HG02943 (cell line): ENCODE measurements around the gene FCER2.
A peak's percentile ranks its signal among the peaks of the same experiment; 100 is the strongest.
"Not testable (repeated sequence)": the region's sequence is repeated elsewhere in the genome, so short reads cannot be mapped to it uniquely, and the experiment has no call there.

ENCODE experiments used
- ATAC-seq: cut with Tn5 transposase; IDR thresholded peaks from one replicate; pipeline ENCODE4 v1.9.1; 2021; ENCODE audit warnings: mild to moderate bottlenecking, low read depth, moderate library complexity; ENCODE audit not compliant: unreplicated experiment

The FCER2 gene, protein sequence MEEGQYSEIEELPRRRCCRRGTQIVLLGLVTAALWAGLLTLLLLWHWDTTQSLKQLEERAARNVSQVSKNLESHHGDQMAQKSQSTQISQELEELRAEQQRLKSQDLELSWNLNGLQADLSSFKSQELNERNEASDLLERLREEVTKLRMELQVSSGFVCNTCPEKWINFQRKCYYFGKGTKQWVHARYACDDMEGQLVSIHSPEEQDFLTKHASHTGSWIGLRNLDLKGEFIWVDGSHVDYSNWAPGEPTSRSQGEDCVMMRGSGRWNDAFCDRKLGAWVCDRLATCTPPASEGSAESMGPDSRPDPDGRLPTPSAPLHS

DNA sequence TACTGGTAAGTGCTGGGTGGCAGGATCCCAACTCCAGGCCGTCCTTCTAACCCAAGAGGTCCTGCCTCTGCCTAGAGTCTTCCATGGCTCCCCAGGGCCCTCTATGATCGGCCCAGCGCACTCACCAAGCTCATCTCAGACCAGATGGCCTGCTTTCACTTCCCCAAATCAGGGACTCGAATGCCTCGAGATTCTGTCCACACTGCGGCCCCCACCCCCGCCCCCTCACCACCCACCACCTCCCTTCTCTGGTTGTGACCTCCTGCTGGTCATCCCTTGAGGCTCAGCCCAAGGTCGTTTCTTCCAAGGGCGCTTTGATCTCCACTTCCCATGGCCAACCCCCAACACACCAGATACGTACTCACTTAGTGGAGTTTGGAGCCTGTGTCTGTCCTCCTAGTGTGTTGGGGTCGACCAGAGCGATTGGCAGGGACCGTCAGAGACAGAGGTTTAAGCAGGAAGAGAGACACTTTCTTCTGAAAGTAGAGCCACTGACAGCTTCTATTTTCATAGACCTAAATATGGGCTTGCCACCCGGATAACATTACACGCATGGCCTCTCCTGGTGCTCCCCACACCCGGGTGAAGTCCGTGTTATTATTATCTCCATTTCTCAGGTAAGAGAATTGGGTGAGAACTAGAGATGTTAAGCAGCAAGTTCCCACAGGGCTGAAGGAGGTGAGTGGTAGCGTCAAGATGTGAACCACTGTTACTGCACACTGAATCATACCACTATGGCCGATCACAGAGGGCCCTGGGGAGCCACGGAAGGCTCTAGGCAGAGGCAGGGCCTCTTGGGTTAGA is at the start of gene FCER2:
TSS of gene FCER2 (minus strand) at position 478 of the 804 bp plus-strand sequence. CDS start 2,371 bp downstream, outside the sequence.
- ATAC-seq: no peak

DNA sequence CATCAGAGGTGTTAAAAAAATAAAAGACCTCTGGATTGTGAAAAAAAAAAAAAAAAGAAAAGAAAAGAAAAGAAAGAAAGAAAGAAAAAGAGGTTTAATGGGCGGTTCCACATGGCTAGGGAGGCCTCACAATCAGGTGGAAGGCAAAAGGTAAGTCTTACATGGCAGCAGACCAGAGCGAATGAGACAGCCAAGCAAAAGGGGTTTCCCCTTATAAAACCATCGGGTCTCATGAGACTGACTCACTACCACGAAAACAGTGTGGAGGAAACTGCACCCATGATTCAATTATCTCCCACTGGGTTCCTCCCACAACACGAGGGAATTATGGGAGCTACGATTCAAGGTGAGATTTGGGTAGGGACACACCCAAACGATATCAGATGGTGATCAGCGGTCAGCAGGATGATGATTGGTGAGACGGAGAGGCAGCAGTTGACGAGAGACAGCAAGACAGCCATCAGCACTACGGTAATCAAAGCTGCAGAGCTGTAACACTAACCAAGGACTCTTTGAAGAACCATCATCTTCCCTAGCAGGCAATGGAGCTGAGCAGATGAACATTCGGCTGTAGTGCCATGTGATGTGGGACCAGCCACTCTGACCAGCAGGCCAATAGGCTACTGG is 49.3 kb upstream of the FCER2 start:
- no peak for ATAC-seq

DNA sequence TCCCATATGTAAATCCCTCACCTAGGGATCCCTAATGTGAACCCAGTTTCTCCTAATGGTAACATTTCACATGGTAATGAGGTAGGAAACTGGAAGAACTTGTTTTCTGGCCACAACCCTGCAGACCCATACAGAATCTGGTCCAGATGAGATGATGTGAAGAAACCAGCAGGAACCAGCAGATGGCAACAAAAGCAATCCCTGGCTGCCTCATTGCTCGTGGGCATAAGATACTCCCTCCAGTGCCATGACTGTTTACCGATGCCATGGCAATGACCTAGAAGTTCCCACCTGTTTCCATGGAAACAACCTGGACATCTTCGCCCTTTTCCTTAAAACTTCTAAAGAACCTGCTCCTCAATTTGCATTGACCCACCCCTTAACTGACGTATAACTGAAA is 46.8 kb upstream of the FCER2 start:
- ATAC-seq: no peak

DNA sequence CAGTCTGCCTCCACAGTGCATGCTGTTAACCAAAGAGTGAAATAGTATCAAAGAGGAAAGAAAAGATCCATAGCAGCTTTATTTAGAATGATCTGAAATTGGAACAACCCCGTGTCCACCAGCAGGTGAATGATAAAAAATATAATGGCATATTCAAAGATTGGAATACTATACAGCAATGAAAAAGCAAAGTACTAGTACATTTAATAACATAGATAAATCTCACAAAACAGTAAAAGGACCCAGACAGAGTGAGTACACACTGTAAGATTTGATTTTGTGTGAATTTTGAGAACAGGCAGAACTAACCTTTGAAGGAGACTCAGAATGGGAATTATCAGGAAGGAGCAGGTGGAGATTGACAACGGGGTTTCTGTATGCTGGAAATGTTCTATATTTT is 46.2 kb upstream of the FCER2 start:
- no peak for ATAC-seq

DNA sequence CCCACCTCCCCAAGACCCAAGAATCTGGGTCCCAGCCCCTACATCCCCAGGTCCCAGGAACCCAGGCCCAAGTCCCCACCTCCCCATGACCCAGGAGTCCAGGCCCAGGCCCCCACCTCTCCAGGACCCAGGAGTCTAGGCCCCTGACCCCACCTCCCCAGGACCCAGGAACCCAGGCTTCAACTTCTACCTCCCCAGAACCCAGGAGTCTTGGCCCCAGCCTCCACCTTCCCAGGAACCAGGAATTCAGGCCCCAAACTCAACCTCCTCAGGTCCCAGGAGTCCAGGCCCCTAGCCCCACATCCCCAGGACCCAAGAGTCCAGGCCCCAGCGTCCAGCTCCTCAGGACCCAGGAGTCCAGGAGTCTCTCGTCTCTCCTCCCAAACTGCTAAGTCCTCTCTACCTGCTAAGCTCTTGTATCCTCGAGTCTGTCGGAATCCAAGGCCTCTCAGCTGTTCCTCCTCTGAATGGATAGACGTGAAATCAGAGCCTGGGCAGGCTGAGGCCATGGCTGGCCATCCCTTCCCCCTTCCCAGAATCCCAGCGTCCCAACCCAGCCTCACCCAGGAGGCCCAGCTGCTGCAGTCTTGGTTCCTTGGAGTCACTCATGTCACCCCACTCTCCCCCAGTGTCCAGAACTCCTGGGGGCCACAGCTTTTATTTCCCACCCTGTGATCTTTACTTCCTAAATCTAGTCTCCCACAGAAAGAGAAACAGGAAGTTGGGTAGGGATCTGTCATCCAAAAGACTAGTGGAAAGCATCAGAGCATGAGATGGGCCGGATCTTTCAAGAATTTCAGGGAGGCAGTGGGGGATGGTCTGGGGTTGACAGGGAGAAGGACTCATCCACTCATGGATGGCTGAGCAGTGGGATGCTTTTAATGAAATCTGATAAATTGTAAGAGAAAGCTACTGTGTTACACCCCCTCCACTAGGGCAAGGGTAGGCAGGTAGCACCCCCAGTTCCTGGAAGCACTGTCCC is 45.3 kb upstream of the FCER2 start, which contains the start of gene CD209:
TSS of gene CD209 (minus strand) at position 632 of the 982 bp plus-strand sequence. CDS start at position 609, 23 bp downstream.
- ATAC-seq: no peak

DNA sequence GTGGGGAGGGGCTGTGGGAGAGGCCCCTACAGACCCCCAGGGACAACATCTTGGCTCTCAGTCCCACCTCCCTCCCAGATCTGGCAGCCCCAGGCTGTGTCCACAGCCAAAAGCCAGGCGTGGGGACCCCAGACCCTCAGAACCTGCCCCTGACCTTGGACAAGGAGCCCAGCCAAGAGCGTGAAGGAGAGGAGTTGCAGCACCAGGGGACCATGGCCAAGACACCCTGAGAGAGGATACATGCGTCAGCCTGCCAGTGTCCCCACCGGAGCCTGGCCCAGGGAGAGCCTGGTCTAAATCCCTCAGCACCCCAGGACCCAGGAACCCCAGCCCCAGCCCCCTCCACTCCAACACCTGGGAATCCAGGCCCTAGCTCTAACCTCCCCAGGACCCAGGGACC is 44.4 kb upstream of the FCER2 start:
- not testable (repeated sequence) for ATAC-seq

DNA sequence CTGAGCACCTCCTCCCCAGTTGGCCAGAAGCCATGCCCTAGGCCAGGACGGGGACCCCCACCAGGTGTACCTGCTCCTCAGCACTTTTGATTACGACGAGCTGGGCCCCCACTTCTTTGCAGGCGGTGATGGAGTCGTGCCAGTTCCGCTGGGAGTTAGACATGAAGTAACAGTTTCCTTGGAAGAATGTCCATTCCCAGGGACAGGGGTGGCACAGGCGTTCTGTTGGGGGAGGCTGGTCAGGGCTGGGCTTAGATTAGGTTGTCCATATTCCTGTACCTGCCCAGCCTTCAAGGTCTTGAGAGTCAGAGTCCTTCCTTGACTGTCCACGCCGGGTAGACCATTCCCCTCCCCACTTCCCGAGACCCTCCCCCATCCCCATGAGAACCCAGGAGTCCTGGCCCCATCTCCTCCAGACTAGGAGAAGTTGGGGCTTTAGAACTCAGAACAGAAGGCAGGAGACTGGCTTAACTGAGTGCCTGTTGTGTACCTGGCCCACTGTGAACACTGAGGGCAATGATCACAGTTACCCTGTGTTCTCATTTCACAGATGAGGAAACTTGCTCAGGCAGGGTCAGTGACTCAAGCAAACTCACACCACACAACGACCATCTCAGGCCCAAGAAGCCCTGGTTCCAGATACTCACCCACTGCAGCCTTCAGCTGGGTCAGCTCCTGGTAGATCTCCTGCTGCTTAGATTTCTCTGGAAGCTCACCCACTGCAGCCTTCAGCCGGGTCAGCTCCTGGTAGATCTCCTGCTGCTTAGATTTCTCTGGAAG is 43.1 kb upstream of the FCER2 start:
- no peak for ATAC-seq

DNA sequence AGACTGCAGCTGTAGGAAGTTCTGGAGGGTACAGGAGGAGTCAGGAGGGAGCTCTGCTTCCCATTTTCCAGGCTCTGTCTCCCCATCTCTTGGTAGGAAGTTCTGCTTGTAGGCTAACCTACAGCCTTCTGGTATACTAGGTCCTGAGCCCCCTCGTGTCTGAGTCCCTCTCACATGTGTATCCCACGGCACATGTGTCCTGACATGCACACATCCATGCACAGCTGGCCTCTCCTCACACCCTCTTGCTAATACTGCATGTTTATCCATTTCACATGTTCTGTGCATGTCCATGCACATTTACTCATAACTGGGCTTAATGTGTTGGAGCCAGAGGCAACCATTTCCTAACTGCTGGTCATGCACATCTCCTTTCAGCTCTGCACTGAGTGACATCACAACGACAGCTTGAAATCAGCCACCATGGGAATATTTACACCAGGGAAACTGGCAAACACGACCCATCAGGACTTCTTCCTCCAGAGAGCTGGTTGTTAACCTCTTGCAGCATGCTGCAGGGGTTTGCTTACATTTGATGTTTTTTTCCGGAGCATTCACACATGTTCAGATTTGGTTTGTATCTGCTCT is 42.4 kb upstream of the FCER2 start:
- no peak for ATAC-seq

DNA sequence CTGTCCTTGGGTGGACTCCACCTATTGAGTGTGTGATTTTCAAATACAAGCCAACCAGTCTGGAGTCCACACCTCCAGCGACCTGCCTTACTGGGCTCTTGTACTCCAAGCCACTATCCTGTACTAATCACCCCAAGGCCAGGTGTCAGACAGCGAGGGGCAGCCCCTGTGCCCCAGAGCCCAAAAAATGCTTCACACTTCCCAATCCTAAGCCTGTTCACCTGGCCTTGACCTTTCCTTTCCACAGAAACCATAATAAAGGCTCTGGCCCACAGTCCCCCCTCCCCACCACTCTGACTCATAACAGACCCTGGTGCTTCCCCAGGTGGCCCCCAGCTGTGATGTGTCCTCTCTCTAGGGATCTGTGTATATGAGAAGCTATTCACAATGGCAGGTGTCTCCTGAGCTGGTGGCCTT is 41.5 kb upstream of the FCER2 start:
- peak; percentile 63 for ATAC-seq

DNA sequence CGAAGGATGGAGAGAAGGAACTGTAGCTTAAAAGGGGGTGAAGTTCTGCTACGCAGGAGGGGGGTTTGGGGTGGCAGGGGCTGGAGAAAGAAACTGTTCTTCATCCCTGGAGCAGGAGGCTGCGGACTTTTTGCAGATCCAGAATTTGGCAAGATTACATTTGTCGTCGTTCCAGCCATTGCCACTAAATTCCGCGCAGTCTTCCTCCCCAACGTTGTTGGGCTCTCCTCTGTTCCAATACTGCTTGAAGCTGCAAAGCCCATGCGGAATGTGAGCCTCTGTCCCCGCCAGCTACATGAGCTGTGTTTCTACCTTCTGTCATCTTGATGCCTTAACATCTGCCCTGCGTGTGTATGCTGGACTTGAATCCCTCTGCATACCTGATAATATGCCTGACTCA is 41.1 kb upstream of the FCER2 start:
- ATAC-seq: no peak

DNA sequence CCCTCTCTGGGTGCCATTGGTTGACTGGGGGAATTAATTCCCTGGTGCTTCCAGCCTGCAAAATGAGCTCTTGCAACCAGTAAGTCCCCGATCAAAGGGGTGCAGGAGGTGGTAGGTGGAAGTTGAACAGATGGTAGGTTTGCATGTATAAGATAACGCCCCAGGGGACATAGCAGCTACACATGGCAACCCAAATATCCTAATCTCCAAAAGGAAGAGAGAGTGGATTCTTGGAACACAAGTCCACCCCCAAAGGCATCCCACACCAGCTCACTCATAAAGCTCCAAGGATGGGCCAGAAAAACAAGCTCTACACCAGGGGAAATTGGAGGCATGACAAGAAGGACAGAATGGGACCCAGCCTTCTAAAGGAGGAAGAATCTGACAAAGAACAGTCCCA is 40.6 kb upstream of the FCER2 start:
- no peak for ATAC-seq

DNA sequence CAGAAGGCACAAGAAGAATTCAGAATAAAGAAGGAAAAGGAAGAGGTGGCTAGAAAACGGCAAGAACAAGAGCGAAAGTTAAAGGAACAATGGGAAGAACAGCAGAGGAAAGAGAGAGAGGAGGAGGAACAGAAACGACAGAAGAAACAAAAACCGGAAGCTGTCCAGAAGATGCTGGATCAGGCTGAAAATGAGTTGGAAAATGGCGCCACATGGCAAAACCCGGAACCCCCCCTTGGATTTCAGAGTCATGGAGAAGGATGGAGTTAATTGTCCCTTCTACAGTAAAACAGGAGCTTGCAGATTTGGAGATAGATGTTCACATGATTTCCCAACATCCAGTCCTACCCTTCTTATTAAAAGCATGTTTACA is 38.7 kb upstream of the FCER2 start:
- no peak for ATAC-seq

DNA sequence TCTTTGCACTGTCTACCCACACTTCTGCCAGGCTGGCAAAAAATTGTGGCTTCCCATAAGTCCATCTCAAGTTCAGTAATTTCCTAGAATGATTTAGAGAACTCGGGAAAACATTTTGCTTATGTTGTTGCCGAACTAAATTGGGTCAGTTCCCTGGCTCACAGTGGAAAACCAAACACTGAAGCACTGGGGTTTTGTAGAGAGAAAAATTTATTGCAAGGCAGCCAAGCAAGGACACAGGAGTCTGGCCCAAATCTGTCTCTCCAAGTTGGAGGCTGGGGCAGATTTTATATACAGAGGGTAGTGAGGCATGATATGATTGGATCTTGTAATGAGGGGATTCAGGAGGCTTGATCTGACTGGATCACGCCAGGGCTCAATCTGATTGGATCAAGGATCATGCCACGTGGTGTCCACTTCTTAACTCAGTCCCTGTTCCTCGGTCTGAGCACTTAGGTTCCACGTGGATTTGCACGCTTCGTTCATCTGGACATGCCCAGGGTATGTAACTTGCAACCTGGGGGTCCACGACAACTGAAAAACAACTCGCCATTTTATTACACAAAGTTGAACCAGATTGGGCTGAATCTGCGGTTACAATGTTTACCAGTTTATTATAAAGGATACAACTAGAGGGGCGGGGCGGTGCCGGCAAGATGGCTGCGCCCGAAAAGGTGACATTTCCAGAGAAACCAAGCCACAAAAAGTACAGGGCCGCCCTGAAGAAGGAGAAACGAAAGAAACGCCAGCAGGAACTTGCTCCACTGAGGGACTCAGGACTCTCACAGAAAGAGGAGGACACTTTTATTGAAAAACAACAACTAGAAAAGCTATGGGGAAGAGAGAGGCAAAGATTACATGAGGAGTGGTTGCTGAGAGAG is 38.1 kb upstream of the FCER2 start:
- no peak for ATAC-seq

DNA sequence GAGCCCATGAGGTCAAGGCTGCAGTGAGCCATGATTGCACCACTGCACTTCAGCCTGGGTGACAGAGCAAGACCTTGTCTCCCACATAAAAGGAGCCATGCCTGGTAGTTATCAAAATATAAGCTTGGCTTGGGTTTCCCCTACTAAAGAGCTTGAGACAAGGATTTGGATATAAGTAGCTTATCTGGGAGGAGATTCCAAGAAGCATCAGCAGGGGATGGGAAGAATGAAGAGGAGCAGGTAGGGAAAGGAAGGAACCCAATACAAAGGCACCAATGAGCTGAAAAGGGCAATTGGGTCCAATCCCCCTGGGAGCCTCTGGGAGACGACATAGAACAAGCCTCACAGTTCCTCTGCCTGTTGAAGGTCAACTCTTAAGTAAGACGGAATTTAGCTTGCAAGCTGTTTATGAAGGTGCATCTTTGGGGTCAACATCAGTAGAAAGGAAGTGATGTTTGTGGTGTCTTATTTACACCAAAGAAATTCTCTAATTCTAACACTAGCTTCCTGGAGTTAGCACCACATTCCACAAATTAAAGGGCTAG is 37.4 kb upstream of the FCER2 start:
- ATAC-seq: no peak

DNA sequence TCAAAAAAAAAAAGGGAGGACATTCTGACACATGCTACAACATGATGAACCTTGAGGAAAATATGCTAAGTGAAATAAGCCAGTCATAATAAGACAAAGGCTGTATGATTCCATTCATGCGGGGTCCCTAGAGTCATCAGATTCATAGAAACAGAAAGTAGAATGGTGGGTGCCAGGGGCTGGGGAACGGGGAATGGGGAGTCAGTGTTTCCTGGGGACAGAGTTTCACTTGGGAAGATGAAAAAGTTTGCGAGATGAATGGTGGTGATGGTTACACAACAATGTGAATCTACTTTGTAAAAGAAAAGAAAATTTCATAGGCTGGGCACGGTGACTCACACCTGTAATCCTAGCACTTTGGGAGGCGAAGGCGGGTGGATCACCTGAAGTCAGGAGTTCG is 36.1 kb upstream of the FCER2 start:
- no peak for ATAC-seq

DNA sequence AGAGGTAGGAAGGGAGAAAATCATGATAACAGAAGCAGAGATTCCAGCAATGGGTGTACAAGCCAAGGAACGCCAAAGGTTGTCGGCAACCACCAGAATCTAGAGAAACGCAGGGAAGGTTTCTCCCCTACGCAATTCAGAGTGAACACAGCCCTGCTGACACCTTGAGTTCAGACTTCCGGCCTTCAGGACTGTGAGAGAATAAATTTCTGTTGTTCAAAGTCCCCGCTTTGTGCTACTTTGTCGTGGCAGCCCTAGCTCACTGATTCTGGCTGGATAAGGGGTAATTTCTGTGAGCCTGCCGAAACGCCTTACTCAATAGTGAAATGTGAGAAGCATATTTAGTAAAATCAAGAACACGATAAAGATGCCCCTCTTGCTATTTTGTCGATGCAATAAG is 35.3 kb upstream of the FCER2 start:
- ATAC-seq: no peak

DNA sequence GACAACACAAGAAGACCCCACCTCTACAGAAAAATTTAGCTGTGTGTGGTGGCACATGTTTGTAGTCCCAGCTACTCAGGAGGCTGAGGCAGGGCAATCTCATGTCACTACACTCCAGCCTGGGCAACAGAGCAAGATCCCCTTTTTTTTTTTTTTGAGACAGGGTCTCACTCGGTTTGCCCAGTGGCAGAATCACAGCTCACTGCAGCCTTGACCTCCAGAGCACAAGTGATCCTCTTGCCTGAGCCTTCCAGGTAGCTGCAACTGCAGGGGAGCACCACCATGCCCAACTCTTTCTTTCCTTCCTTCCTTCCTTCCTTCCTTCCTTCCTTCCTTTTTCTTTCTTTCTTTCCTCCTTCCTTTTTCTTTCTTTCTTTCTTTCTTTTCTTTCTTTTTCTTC is 34.2 kb upstream of the FCER2 start:
- ATAC-seq: no peak
